HCT116 (cell line): Measurements from ENCODE around the gene ATOH8. TPM values are rescaled to one million over a fixed set of nuclear protein-coding genes. Genes with fewer than 3 reads are reported as not detected.

Experiments used
- ATAC-seq: fragments of 200-7000 bp; cut with Tn5 transposase; 2 replicates; pipeline ENCODE4 v1.9.1; 2020; ENCODE audit warnings: mild to moderate bottlenecking, moderate library complexity
- BruUV-seq: library from RNA; stranded (reverse); fragments of 400-500 nt; replicated peaks from 2 replicates; lab custom pipeline; 2021; lab: Mats Ljungman, UMichigan
- CTCF ChIA-PET: fragments of 300-600 bp; sonication (Branson Sonifier 250); formaldehyde crosslinking; loops from one replicate; lab custom pipeline; 2021; ENCODE audit warnings: antibody characterized with exemption; lab: Charles Lee
- POLR2A ChIA-PET: fragments of 300-600, 350-600 bp; sonication (Branson Sonifier 250); formaldehyde crosslinking; loops from one replicate; lab custom pipeline; 2021; ENCODE audit warnings: antibody characterized with exemption; lab: Charles Lee
- RAD21 ChIA-PET, 2 experiments: fragments of 300-600 bp; sonication (Branson Sonifier 250); formaldehyde crosslinking; loops; one replicate each; lab custom pipeline; 2023; ENCODE audit warnings: low total read pairs in 2 of 2; ENCODE audit not compliant: uncharacterized antibody in 2 of 2, unreplicated experiment in 2 of 2, low non-redundant PET in 1 of 2; lab: Charles Lee
- DNase-seq: peaks from one replicate; pipeline ENCODE4 v3.0.0-alpha.2; 2010; ENCODE audit warnings: low read depth, low spot score
- H2AFZ ChIP-seq: fragments of 200-600 bp; shearing (Covaris generic), sonication (generic); 2 replicates; pipeline ENCODE4 v1.6.1; 2017; ENCODE audit warnings: low read depth, mixed run types, mixed read lengths, antibody characterized with exemption, low read length; ENCODE audit not compliant: poor library complexity, severe bottlenecking
- H3K27ac ChIP-seq: 2 replicates; pipeline ENCODE4 v1.5.1; 2012; ENCODE audit warnings: low read depth, low read length
- H3K27me3 ChIP-seq: fragments of 200-600 bp; sonication (generic); 2 replicates; pipeline ENCODE4 v1.6.1; 2016; ENCODE audit warnings: mixed run types, low read length, mixed read lengths; ENCODE audit not compliant: insufficient read depth
- H3K36me3 ChIP-seq, 2 experiments: fragments of 200-500 bp in 1 of 2; fragments of 200-600 bp in 1 of 2; sonication (Bioruptor generic) in 1 of 2; sonication (generic) in 1 of 2; 2 replicates each; pipeline versions ENCODE4 v1.5.1 to v1.6.1; 2014 to 2016; ENCODE audit warnings: low read length in 2 of 2, inconsistent platforms in 1 of 2, mixed read lengths in 1 of 2, mixed run types in 1 of 2; ENCODE audit not compliant: insufficient read depth in 2 of 2, control insufficient read depth in 1 of 2
- H3K4me1 ChIP-seq, 2 experiments: fragments of 200-600 bp in 1 of 2; sonication (generic) in 1 of 2; 2 replicates each; pipeline versions ENCODE4 v1.5.1 to v1.6.1; 2012 to 2017; ENCODE audit warnings: low read length in 2 of 2, inconsistent platforms in 1 of 2, mild to moderate bottlenecking in 1 of 2, mixed read lengths in 1 of 2, mixed run types in 1 of 2, moderate library complexity in 1 of 2; ENCODE audit not compliant: insufficient read depth in 2 of 2, control insufficient read depth in 1 of 2
- H3K4me2 ChIP-seq: fragments of 200-600 bp; sonication (generic); 2 replicates; pipeline ENCODE4 v1.6.1; 2017; ENCODE audit warnings: mixed run types, low read length, mixed read lengths
- H3K4me3 ChIP-seq, 2 experiments: fragments of 200-600 bp in 1 of 2; sonication (generic) in 1 of 2; replicated peaks in 1 of 2; 2 replicates each; pipeline ENCODE4 v1.5.1; 2011 to 2016; ENCODE audit warnings: low read length in 2 of 2, control low read depth in 1 of 2, low read depth in 1 of 2, mild to moderate bottlenecking in 1 of 2, mixed read lengths in 1 of 2, mixed run types in 1 of 2
- H3K79me2 ChIP-seq: fragments of 200-600 bp; sonication (generic); 2 replicates; pipeline ENCODE4 v1.6.1; 2017; ENCODE audit warnings: mild to moderate bottlenecking, mixed run types, low read length, moderate library complexity, mixed read lengths; ENCODE audit not compliant: insufficient read depth
- H3K9ac ChIP-seq: fragments of 200-600 bp; sonication (generic); 2 replicates; pipeline ENCODE4 v1.6.1; 2016; ENCODE audit warnings: low read length, mixed read lengths
- H3K9me2 ChIP-seq: fragments of 200-600 bp; sonication (generic), shearing (Covaris generic); 2 replicates; pipeline ENCODE4 v1.6.1; 2017; ENCODE audit warnings: mixed run types, mild to moderate bottlenecking, moderate library complexity; ENCODE audit not compliant: insufficient read depth
- H3K9me3 ChIP-seq, 2 experiments: fragments of 200-500 bp in 1 of 2; fragments of 200-600 bp in 1 of 2; sonication (Bioruptor generic) in 1 of 2; sonication (generic) in 1 of 2; 2 replicates each; pipeline ENCODE4 v1.6.1; 2014 to 2017; ENCODE audit warnings: low read length in 2 of 2, mixed read lengths in 2 of 2, inconsistent platforms in 1 of 2, low read depth in 1 of 2, mild to moderate bottlenecking in 1 of 2, mixed run types in 1 of 2, moderate library complexity in 1 of 2; ENCODE audit not compliant: control insufficient read depth in 1 of 2, insufficient read depth in 1 of 2
- H4K20me1 ChIP-seq: fragments of 200-600 bp; sonication (generic), shearing (Covaris generic); 2 replicates; pipeline ENCODE4 v1.6.1; 2017; ENCODE audit warnings: mixed run types, mild to moderate bottlenecking, moderate library complexity; ENCODE audit not compliant: insufficient read depth
- ATF3 ChIP-seq: IDR thresholded peaks from 2 replicates; pipeline ENCODE4 v1.6.1; 2012
- CBX3 ChIP-seq: IDR thresholded peaks from 2 replicates; pipeline ENCODE4 v1.6.1; 2012; ENCODE audit warnings: low read depth
- CEBPB ChIP-seq: IDR thresholded peaks from 2 replicates; pipeline ENCODE4 v1.6.1; 2012; ENCODE audit warnings: low read depth
- EGR1 ChIP-seq: IDR thresholded peaks from 2 replicates; pipeline ENCODE4 v1.6.1; 2012; ENCODE audit warnings: low read depth
- ELF1 ChIP-seq: IDR thresholded peaks from 2 replicates; pipeline ENCODE4 v1.6.1; 2012; ENCODE audit warnings: low read depth, borderline replicate concordance
- EZH2 ChIP-seq: fragments of 200-600 bp; sonication (generic); IDR thresholded peaks from 2 replicates; pipeline ENCODE4 v1.6.1; 2017; ENCODE audit warnings: antibody characterized with exemption, mixed run types
- EZH2phosphoT487 ChIP-seq: fragments of 200-600 bp; IDR thresholded peaks from 2 replicates; pipeline ENCODE4 v1.6.1; 2018; ENCODE audit warnings: antibody characterized with exemption, borderline replicate concordance
- FOSL1 ChIP-seq: IDR thresholded peaks from 2 replicates; pipeline ENCODE4 v1.6.1; 2012; ENCODE audit warnings: low read depth
- JUND ChIP-seq: IDR thresholded peaks from 2 replicates; pipeline ENCODE4 v1.6.1; 2012
- MAX ChIP-seq: IDR thresholded peaks from 2 replicates; pipeline ENCODE4 v1.6.1; 2012
- POLR2AphosphoS5 ChIP-seq: IDR thresholded peaks from 2 replicates; pipeline ENCODE4 v1.6.1; 2011; ENCODE audit warnings: mild to moderate bottlenecking, low read depth, low read length, moderate library complexity
- RAD21 ChIP-seq: IDR thresholded peaks from 2 replicates; pipeline ENCODE4 v1.6.1; 2012; ENCODE audit warnings: low read depth, mild to moderate bottlenecking
- SP1 ChIP-seq: IDR thresholded peaks from 2 replicates; pipeline ENCODE4 v1.6.1; 2012; ENCODE audit warnings: low read depth
- SRF ChIP-seq: IDR thresholded peaks from 2 replicates; pipeline ENCODE4 v1.6.1; 2012; ENCODE audit warnings: low read depth
- YY1 ChIP-seq: IDR thresholded peaks from 2 replicates; pipeline ENCODE4 v1.6.1; 2011; ENCODE audit warnings: low read length, low read depth, moderate library complexity, mild to moderate bottlenecking; ENCODE audit not compliant: insufficient replicate concordance; ENCODE audit errors: extremely low read depth
- ZFX ChIP-seq: fragments of 450-650 bp; IDR thresholded peaks from 2 replicates; pipeline ENCODE4 v1.6.1; 2017
- ZNF274 ChIP-seq: fragments of 200-500 bp; sonication (Bioruptor generic); IDR thresholded peaks from 2 replicates; pipeline ENCODE4 v1.6.1; 2014; ENCODE audit warnings: mild to moderate bottlenecking, low read depth, low read length, inconsistent platforms
- intact Hi-C: fragments of 100-400 bp; cut with micrococcal nuclease; formaldehyde crosslinking; loops from 2 replicates; pipeline ENCODE4 v1.10.0; 2022
- total RNA-seq: library from RNA; stranded (reverse); gene quantifications from one replicate; pipeline ENCODE4 v1.2.1, GENCODE V29; 2021; ENCODE audit not compliant: unreplicated experiment
- TF ChIP-seq, protein P1 (sequence below), 3 experiments: fragments of 200-600 bp in 1 of 3; sonication (generic) in 1 of 3; IDR thresholded peaks in 2 of 3; conservative IDR thresholded peaks in 1 of 3; 2 replicates each; pipeline ENCODE4 v1.5.1; 2012 to 2017; ENCODE audit warnings: low read depth in 2 of 3, low read length in 2 of 3, antibody characterized with exemption in 1 of 3, borderline replicate concordance in 1 of 3, control low read depth in 1 of 3, mild to moderate bottlenecking in 1 of 3, mixed read lengths in 1 of 3, mixed run types in 1 of 3, moderate library complexity in 1 of 3; ENCODE audit not compliant: insufficient read depth in 1 of 3

The ATOH8 gene
- total RNA-seq, 1 experiment from 2014 or later, result 0.74 TPM

DNA sequence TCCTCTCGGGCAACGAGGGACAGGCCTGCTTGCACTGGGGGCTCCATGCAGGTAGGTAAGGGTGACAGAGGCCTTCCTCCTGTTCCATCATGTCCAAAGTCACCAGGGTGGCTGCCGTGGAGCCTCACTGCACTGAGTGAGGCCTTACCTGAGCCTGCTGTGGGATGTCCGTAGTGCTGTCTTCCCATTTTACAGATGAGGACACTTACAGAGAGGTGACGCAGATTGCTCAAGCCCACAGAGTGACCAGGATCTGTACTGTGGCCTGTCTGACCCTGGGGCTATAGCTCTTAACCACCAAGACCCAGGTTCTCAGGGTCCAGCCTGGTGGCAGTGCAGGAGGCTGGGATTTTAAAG lies 5.4 kb downstream of the ATOH8 start:
- RAD21 ChIA-PET, result no interaction called here
- no peaks in the 10 kb centered on the region for H4K20me1 ChIP-seq
- no peak for ATAC-seq
- no peak for DNase-seq
- no peaks in the 10 kb centered on the region for H3K36me3 ChIP-seq
- no peak overlapping the region for H2AFZ ChIP-seq
- no TSS peak for BruUV-seq
- no peaks in the 10 kb centered on the region for H3K9me3 ChIP-seq
- no peak overlapping the region for H3K27ac ChIP-seq
- H3K4me2 ChIP-seq, result no peak overlapping the region
- H3K79me2 ChIP-seq, result no peaks in the 10 kb centered on the region
- H3K4me1 ChIP-seq, result peaks cover 14 to 15% of the 10 kb centered on the region in 2 experiments
- no peak for TF ChIP-seq RAD21
- no peak for TF ChIP-seq YY1
- TF ChIP-seq CEBPB, result no peak
- no peak for TF ChIP-seq CBX3
- TF ChIP-seq EZH2, result no peak
- TF ChIP-seq, protein P1, sequence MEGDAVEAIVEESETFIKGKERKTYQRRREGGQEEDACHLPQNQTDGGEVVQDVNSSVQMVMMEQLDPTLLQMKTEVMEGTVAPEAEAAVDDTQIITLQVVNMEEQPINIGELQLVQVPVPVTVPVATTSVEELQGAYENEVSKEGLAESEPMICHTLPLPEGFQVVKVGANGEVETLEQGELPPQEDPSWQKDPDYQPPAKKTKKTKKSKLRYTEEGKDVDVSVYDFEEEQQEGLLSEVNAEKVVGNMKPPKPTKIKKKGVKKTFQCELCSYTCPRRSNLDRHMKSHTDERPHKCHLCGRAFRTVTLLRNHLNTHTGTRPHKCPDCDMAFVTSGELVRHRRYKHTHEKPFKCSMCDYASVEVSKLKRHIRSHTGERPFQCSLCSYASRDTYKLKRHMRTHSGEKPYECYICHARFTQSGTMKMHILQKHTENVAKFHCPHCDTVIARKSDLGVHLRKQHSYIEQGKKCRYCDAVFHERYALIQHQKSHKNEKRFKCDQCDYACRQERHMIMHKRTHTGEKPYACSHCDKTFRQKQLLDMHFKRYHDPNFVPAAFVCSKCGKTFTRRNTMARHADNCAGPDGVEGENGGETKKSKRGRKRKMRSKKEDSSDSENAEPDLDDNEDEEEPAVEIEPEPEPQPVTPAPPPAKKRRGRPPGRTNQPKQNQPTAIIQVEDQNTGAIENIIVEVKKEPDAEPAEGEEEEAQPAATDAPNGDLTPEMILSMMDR (IDR thresholded peaks at IDR 0.05 in 2 of 3, conservative IDR thresholded peaks at IDR 0.05 in 1 of 3; ENCODE audit: borderline replicate concordance in 1 of 3, insufficient read depth in 1 of 3, low read depth in 2 of 3, low read length in 2 of 3), result no peak
- TF ChIP-seq ZNF274, result no peak
- no peak for TF ChIP-seq MAX
- TF ChIP-seq FOSL1, result no peak
- TF ChIP-seq POLR2AphosphoS5, result no peak
- no peak for TF ChIP-seq EGR1
- TF ChIP-seq SP1, result no peak
- no peak for TF ChIP-seq SRF
- no peak for TF ChIP-seq ATF3
- TF ChIP-seq JUND, result no peak
- TF ChIP-seq ZFX, result no peak
- TF ChIP-seq EZH2phosphoT487, result no peak
- TF ChIP-seq ELF1, result no peak
- TF ChIP-seq, all 23 proteins: peak for 0
- peaks cover 20% of the 10 kb centered on the region for H3K27me3 ChIP-seq
- no peak overlapping the region for H3K9ac ChIP-seq
- intact Hi-C loops, result no loop called here
- H3K9me2 ChIP-seq, result no peaks in the 10 kb centered on the region
- CTCF ChIA-PET, result interaction anchor here (1.0 kb wide), 1 partner anchor 39 kb away, joined by 3 read pairs; no protein-coding TSS in a partner anchor
- POLR2A ChIA-PET, result no interaction called here
- no peak overlapping the region for H3K4me3 ChIP-seq
